Loucy (cell line): ENCODE measurements around the gene DENND2D.

Experiments used
- EZH2phosphoT487 ChIP-seq: fragments of 200-600 bp; IDR thresholded peaks from 2 replicates; pipeline ENCODE4 v1.6.1; 2018; ENCODE audit warnings: antibody characterized with exemption, mild to moderate bottlenecking, moderate library complexity, borderline replicate concordance
- TF ChIP-seq, protein P1 (sequence below): fragments of 200-600 bp; sonication (generic); conservative IDR thresholded peaks from 2 replicates; pipeline ENCODE4 v1.5.1; 2014; ENCODE audit warnings: mild to moderate bottlenecking, antibody characterized with exemption, low read length

- TF ChIP-seq, protein P1, sequence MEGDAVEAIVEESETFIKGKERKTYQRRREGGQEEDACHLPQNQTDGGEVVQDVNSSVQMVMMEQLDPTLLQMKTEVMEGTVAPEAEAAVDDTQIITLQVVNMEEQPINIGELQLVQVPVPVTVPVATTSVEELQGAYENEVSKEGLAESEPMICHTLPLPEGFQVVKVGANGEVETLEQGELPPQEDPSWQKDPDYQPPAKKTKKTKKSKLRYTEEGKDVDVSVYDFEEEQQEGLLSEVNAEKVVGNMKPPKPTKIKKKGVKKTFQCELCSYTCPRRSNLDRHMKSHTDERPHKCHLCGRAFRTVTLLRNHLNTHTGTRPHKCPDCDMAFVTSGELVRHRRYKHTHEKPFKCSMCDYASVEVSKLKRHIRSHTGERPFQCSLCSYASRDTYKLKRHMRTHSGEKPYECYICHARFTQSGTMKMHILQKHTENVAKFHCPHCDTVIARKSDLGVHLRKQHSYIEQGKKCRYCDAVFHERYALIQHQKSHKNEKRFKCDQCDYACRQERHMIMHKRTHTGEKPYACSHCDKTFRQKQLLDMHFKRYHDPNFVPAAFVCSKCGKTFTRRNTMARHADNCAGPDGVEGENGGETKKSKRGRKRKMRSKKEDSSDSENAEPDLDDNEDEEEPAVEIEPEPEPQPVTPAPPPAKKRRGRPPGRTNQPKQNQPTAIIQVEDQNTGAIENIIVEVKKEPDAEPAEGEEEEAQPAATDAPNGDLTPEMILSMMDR, result no peak
- TF ChIP-seq EZH2phosphoT487, result no peak
Observed at GRCh38 chr1:111213412-111213811, 13.0 kb upstream of the DENND2D start.
